B cell (primary cell): ENCODE data around the gene C3. TPM values are rescaled to one million over a fixed set of nuclear protein-coding genes. Genes with fewer than 3 reads are reported as not detected.

Experiments used
- ATAC-seq: fragments of 200-7000 bp; cut with Tn5 transposase; one replicate; pipeline ENCODE4 v1.10.0; 2021; ENCODE audit warnings: low read depth, mild to moderate bottlenecking, moderate number of reproducible peaks, moderate library complexity
- CTCF ChIA-PET: fragments of 350-600 bp; sonication (Branson Sonifier 250); formaldehyde crosslinking; loops from one replicate; lab custom pipeline; 2021; ENCODE audit warnings: antibody characterized with exemption, inconsistent platforms; lab: Charles Lee
- POLR2A ChIA-PET: fragments of 350-600 bp; sonication (Branson Sonifier 250); formaldehyde crosslinking; loops from one replicate; lab custom pipeline; 2021; ENCODE audit warnings: antibody characterized with exemption; lab: Charles Lee
- DNase-seq: peaks from one replicate; pipeline ENCODE4 v3.0.0; 2013
- H2AFZ ChIP-seq: 2 replicates; pipeline ENCODE4 v1.6.1; 2012; ENCODE audit warnings: mild to moderate bottlenecking, low read depth, low read length; ENCODE audit not compliant: insufficient read depth, poor library complexity, severe bottlenecking
- H3K27ac ChIP-seq, 2 donors: 1 replicate in 1 of 2; 2 replicates in 1 of 2; pipeline ENCODE4 v1.5.1; 2012 to 2013; ENCODE audit warnings: low read length in 2 of 2, mild to moderate bottlenecking in 2 of 2, moderate library complexity in 1 of 2
- H3K27me3 ChIP-seq, 4 experiments: fragments of 200-600 bp in 1 of 4; sonication (generic) in 1 of 4; replicated peaks in 1 of 4; 1 replicate in 2 of 4; 2 replicates in 2 of 4; pipeline versions ENCODE4 v1.6.1 to v1.7.0; 2013 to 2016; ENCODE audit warnings: low read length in 3 of 4, mild to moderate bottlenecking in 2 of 4, mixed read lengths in 1 of 4, moderate library complexity in 1 of 4; ENCODE audit not compliant: insufficient read depth in 4 of 4, control insufficient read depth in 3 of 4; ENCODE audit errors: control extremely low read depth in 1 of 4
- H3K36me3 ChIP-seq, 2 experiments: replicated peaks in 1 of 2; 1 replicate in 1 of 2; 2 replicates in 1 of 2; pipeline versions ENCODE4 v1.6.1 to v1.7.1; 2013; ENCODE audit warnings: low read length in 1 of 2; ENCODE audit not compliant: insufficient read depth in 2 of 2, control insufficient read depth in 1 of 2; ENCODE audit errors: control extremely low read depth in 1 of 2, extremely low read depth in 1 of 2
- H3K4me1 ChIP-seq, 2 donors: fragments of 200-600 bp in 1 of 2; sonication (generic) in 1 of 2; 1 replicate in 1 of 2; 2 replicates in 1 of 2; pipeline versions ENCODE4 v1.5.1 to v1.6.1; 2013 to 2017; ENCODE audit warnings: low read length in 2 of 2; ENCODE audit not compliant: control insufficient read depth in 2 of 2, insufficient read depth in 2 of 2
- H3K4me2 ChIP-seq: replicated peaks from 2 replicates; pipeline ENCODE3; 2012; ENCODE audit warnings: mild to moderate bottlenecking, low read depth, low read length; ENCODE audit not compliant: poor library complexity, severe bottlenecking
- H3K4me3 ChIP-seq, 5 experiments: fragments of 200-600 bp in 1 of 5; sonication (generic) in 1 of 5; 1 replicate in 3 of 5; 2 replicates in 2 of 5; pipeline versions ENCODE4 v1.5.1 to v1.7.0; 2011 to 2016; ENCODE audit warnings: low read length in 4 of 5, mild to moderate bottlenecking in 4 of 5, low read depth in 2 of 5, control low read depth in 1 of 5, moderate library complexity in 1 of 5; ENCODE audit not compliant: insufficient read depth in 1 of 5; ENCODE audit errors: control extremely low read depth in 1 of 5, extremely low read depth in 1 of 5
- H3K79me2 ChIP-seq: fragments of 200-600 bp; sonication (generic); one replicate; pipeline ENCODE4 v1.6.0; 2016; ENCODE audit warnings: low read length; ENCODE audit not compliant: control insufficient read depth, insufficient read depth
- H3K9ac ChIP-seq: fragments of 200-600 bp; sonication (generic); 2 replicates; pipeline ENCODE4 v1.6.1; 2017; ENCODE audit warnings: mild to moderate bottlenecking, low read length, moderate library complexity
- H3K9me3 ChIP-seq, 3 donors: one replicate each; pipeline versions ENCODE4 v1.6.1 to v1.7.1; 2013; ENCODE audit warnings: low read length in 2 of 3; ENCODE audit not compliant: control insufficient read depth in 2 of 3, insufficient read depth in 1 of 3; ENCODE audit errors: control extremely low read depth in 1 of 3
- H4K20me1 ChIP-seq: 2 replicates; pipeline ENCODE4 v1.6.0; 2012; ENCODE audit warnings: mild to moderate bottlenecking, low read length; ENCODE audit not compliant: insufficient read depth, control insufficient read depth, poor library complexity, severe bottlenecking
- H3K27ac Mint-ChIP-seq: one replicate; pipeline ENCODE4 v1.8.0; 2021; ENCODE audit warnings: mixed read lengths
- H3K27me3 Mint-ChIP-seq: one replicate; pipeline ENCODE4 v1.8.0; 2021; ENCODE audit warnings: mixed read lengths
- H3K4me1 Mint-ChIP-seq: one replicate; pipeline ENCODE4 v1.8.0; 2021; ENCODE audit warnings: mixed read lengths
- H3K4me3 Mint-ChIP-seq: one replicate; pipeline ENCODE4 v1.8.0; 2021; ENCODE audit warnings: mixed read lengths
- H3K9me3 Mint-ChIP-seq: one replicate; pipeline ENCODE4 v1.8.0; 2022; ENCODE audit warnings: mixed read lengths; ENCODE audit not compliant: insufficient read depth
- EZH2 ChIP-seq: IDR thresholded peaks from 2 replicates; pipeline ENCODE4 v1.6.1; 2012; ENCODE audit warnings: borderline replicate concordance, low read depth, mild to moderate bottlenecking, moderate library complexity, low read length; ENCODE audit not compliant: insufficient read depth, poor library complexity, severe bottlenecking
- WGBS: methylation state at CpG from one replicate; pipeline ENCODE4 v1.1.5; 2013; ENCODE audit warnings: missing lambda C conversion rate; ENCODE audit not compliant: insufficient coverage; 5-methylcytosine and 5-hydroxymethylcytosine counted together
- intact Hi-C: fragments of 100-400 bp; cut with micrococcal nuclease; formaldehyde crosslinking; loops from one replicate; pipeline ENCODE4 v1.10.0; 2022
- polyA plus RNA-seq: library from polyadenylated mRNA; depleted of rRNA; stranded (reverse); fragments of >200 nt; gene quantifications from 2 replicates; pipeline ENCODE4 v1.2.3, GENCODE V29; 2012
- total RNA-seq, 2 donors: library from RNA; stranded (reverse); fragments of 120-200 nt in 1 of 2; gene quantifications; 1 replicate in 1 of 2; 2 replicates in 1 of 2; pipeline versions ENCODE4 v1.2.3 to v1.2.4, GENCODE V29; 2013 to 2022
- TF ChIP-seq, protein P1 (sequence below): fragments of 200-600 bp; IDR thresholded peaks from one replicate; pipeline ENCODE4 v1.8.0; 2022; ENCODE audit warnings: antibody characterized with exemption, mild to moderate bottlenecking

Gene C3
- total and polyA plus RNA-seq, 2 donors (not counting 1 experiment from before 2014, with no cell fraction given): 0.01 to 0.47 TPM

GRCh38 chr19:6679139-6679538 lies 41.3 kb downstream of the C3 start:
- Histone ChIP-seq H3K27ac (no peak overlapping the region), H3K9ac (no peak overlapping the region), H3K79me2 (no peaks in the 10 kb centered on the region), H3K36me3 (no peaks in the 10 kb centered on the region), H3K27me3 (peaks cover 0 to 18% (median 5%) of the 10 kb centered on the region in 4 experiments), H3K4me3 (no peak overlapping the region), H2AFZ (no peak overlapping the region), H3K9me3 (peaks cover 0 to 12% (median 0%) of the 10 kb centered on the region in 3 donors), H3K4me2 (no peak overlapping the region), H3K4me1 (peaks cover 9% of the 10 kb centered on the region in 2 donors), H4K20me1 (no peaks in the 10 kb centered on the region)
- Mint-ChIP-seq H3K9me3 (no peaks in the 10 kb centered on the region), H3K27ac (no peak overlapping the region), H3K27me3 (peaks cover 39% of the 10 kb centered on the region), H3K4me1 (peaks cover 12% of the 10 kb centered on the region), H3K4me3 (no peak overlapping the region)
- CTCF ChIA-PET: no interaction called here
- DNase-seq (no peak), ATAC-seq (no peak)
- TF ChIP-seq, protein P1, sequence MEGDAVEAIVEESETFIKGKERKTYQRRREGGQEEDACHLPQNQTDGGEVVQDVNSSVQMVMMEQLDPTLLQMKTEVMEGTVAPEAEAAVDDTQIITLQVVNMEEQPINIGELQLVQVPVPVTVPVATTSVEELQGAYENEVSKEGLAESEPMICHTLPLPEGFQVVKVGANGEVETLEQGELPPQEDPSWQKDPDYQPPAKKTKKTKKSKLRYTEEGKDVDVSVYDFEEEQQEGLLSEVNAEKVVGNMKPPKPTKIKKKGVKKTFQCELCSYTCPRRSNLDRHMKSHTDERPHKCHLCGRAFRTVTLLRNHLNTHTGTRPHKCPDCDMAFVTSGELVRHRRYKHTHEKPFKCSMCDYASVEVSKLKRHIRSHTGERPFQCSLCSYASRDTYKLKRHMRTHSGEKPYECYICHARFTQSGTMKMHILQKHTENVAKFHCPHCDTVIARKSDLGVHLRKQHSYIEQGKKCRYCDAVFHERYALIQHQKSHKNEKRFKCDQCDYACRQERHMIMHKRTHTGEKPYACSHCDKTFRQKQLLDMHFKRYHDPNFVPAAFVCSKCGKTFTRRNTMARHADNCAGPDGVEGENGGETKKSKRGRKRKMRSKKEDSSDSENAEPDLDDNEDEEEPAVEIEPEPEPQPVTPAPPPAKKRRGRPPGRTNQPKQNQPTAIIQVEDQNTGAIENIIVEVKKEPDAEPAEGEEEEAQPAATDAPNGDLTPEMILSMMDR: no peak
- no peak for TF ChIP-seq EZH2
- intact Hi-C loops: loop anchor here (10.0 kb wide), 1 partner anchor 46 kb away; the partner anchor contains the start of gene C3
- WGBS: no CpG with 5 or more reads among the region's 8 CpGs
- POLR2A ChIA-PET: no interaction called here

DNA sequence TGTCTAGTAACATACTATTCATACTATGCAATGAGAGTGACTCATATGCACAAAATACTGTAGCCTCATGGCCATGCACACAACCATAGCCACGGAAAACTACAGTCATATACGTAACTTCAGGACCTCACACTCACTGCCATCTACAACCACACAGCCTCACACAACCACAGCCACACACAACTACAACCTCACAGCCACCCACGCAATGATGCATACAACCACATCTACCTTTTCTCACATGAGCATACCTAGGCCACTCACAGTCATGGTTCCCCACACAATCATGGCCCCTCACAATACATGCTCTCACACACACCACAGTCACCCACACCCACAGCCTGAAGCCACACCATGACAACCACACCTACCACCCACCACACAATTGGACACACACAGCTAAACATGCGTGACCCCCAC lies 41.8 kb downstream of the C3 start:
- Histone ChIP-seq H3K4me2 (no peak overlapping the region), H3K27ac (no peak overlapping the region), H3K4me1 (peaks cover 9% of the 10 kb centered on the region in 2 donors), H3K4me3 (no peak overlapping the region), H3K9ac (no peak overlapping the region), H3K79me2 (no peaks in the 10 kb centered on the region), H3K27me3 (peaks cover 0 to 18% (median 5%) of the 10 kb centered on the region in 4 experiments), H3K36me3 (no peaks in the 10 kb centered on the region), H2AFZ (no peak overlapping the region), H4K20me1 (no peaks in the 10 kb centered on the region), H3K9me3 (peaks cover 0 to 12% (median 0%) of the 10 kb centered on the region in 3 donors)
- Mint-ChIP-seq H3K9me3 (no peaks in the 10 kb centered on the region), H3K4me3 (no peak overlapping the region), H3K27ac (no peak overlapping the region), H3K4me1 (peaks cover 12% of the 10 kb centered on the region), H3K27me3 (peaks cover 42% of the 10 kb centered on the region)
- no peak for DNase-seq
- no peak for TF ChIP-seq EZH2
- TF ChIP-seq, protein P1: no peak
- ChIA-PET CTCF (no interaction called here), POLR2A (no interaction called here)
- ATAC-seq: no peak
- 68% methylated on average over 4 of the region's 4 CpGs for WGBS
- intact Hi-C loops: loop anchor here (10.0 kb wide), 1 partner anchor 46 kb away; the partner anchor contains the start of gene C3
